GM19395 (cell line): Measurements from ENCODE around the gene PCNX1.
"Not testable (repeated sequence)": the region's sequence is repeated elsewhere in the genome, so short reads cannot be mapped to it uniquely, and the experiment has no call there.

ENCODE experiments used
- ATAC-seq: cut with Tn5 transposase; IDR thresholded peaks from one replicate; pipeline ENCODE4 v1.9.1; 2021; ENCODE audit warnings: mild to moderate bottlenecking, moderate library complexity; ENCODE audit not compliant: unreplicated experiment

The PCNX1 gene

DNA sequence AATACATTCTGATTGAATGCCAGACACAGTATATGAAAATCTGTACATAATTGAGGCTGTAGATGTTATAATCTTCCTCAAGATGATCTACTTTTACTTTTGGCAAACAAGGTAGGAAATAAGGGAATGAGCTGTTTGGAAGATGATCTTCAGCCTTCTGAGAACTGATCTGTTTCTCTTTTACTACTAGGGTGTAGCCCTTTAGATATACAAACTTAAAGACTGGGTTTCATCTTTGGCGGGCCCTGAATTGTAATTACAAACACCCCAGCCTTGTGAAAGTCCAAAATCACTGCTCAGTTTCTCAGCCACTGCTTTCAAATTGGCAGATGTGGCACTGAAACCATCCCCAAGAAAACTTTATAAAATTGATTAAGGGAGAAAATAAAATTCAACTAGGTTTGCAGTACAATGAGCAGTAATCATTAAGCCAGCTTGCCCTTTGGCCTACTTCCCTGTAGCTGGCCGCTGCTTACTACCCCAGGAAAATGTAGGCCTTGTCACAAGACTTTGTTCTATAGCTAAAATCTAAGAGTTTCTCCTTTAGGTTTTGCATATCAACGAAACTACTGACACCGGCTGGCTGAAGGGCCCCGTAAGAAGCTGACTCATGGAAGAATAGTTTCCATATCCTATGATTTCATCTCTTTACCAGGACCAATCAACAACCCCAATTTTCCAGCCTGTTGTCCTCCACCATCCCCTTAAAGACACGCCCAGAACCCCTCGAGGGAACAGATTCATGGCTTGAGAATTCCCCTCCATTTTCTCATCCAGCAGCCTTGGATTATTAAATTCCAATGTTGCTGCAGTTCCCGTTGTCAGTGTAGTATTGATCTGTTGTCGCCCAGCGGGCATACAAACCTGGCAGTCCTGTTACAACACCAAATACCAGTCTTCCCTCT lies 210.8 kb downstream of the PCNX1 start:
- ATAC-seq, result no peak

DNA sequence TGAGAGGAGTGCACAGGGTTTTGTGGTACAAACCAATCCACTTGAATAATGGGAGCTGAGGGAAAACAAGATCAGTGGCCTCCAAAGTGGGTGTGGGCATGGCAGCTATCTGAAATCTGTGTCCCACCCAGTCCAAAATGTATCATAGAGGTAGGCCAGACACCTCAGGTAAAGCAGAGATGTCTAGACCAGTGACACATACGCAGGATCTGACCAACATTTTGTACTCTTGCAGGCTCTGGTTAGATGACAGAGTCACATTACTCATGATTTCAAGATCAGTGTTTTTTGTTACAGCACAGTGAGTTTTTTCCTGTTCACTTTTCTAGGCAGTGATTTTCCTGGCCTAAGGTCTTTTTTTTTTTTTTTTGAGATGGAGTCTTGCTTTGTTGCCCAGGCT lies 211.8 kb downstream of the PCNX1 start:
- no peak for ATAC-seq

DNA sequence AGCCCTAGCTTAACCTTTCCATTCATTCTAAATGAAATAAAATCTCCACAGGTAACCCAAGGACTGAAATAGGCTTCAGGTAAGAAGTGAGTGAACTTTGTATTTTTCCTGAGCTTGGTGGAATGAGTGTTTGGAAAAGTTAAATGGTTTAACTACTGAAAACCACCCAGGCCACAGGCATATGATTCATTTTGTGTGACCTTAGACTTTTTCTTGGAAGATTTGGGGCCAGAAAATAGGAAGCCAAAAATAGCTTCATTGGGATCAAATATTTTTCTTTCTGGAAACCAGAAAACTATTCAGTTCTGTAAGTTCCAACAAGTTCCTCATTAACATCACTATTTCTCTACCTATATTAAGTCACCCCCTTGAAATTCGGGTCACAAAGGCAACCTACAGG lies 212.6 kb downstream of the PCNX1 start:
- ATAC-seq, result no peak

DNA sequence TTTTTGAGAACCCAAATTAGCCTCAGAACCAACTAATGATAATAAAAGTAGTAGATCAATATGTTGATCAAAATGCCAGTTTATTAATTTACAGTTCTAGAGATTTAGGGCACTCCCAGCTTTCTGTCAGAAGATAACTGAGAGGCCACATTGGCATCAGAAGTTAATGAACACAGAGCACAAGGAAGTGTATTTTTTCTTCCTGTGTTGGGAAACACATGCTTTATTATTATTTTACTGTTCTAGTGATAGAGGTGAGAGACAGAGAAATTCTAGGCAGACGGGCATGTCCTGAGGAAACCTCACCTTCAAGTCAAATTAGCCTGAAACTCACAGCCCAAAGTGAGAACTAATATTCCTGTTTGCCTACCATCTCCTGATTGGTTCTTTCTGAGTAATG lies 213.7 kb downstream of the PCNX1 start:
- no peak for ATAC-seq

DNA sequence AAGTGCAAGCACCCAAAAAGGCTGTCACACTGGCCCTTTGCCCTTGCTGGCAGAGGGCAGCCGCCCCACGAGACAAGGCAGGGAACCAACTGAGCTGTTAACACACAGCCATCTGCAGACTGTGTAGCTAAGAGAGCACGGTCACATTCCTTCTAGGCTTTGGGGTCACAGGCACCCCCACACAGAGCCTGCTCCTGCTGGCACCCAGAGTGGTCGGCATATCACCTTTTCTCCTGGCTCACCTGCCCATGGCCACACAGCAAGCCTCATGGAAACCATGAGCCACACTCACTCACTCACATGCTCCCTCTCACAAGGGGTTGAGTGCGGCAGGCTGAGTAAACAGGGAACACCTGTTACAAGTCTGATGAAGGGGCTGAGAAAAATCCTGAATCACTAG lies 214.5 kb downstream of the PCNX1 start:
- ATAC-seq, result no peak

DNA sequence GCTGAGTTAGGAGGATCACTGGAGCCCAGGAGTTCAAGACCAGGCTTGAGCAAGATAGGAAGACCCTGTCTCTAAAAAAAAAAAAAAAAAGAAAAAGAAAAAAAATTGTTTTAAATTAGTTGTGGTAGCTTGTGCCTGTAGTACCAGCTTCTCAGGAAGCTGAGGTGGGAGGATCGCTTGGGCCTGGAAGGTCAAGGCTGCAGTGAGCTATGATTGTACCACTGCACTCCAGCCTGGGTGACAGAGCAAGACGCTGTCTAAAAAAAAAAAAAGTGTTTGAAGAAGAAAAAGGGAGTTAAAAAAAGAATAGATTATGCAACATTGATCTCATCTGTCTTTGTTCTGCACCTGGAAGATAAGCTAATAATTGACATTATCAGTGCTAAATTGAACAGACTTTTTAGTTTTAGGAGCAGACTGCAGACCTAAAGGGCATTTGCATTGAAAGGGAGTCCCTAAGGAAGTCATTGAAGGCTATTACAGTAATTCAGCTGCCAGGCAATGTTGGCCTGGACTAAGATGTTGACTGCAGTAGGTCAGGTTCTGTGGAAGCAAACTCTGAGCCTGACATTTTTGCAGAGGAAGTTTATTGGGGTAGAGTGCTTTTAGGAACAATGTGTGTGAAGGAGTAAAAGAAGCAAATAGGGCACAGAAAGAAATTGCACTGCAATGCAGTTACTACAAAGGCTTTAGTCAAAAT lies 215.8 kb downstream of the PCNX1 start:
- ATAC-seq, result no peak

DNA sequence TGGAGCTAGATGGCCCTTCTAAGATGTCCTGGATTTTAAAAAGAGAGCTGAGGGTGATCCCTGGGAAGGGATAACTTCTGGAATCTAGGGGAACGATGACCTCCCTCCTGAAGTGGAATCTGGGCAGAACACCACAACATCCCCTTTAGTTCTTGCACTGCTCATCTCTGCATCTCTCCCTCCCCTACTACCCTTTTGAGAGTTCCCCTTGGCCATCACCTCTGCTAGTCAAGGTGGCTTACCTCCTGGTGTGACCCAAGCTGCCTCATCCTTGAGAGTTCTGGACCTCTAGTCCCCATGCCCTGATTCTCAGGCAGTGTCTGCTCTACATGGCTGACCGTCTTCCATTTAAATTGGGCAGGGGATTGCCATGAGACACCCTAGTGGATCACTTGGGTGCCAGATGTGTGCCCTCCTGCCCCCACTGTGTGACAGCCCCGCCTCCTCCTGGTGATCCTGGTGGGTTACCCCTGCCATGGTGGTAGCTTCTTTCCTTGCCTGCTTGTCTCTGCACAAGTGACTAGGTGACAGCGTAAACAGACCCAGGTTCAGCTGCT lies 216.4 kb downstream of the PCNX1 start:
- no peak for ATAC-seq

DNA sequence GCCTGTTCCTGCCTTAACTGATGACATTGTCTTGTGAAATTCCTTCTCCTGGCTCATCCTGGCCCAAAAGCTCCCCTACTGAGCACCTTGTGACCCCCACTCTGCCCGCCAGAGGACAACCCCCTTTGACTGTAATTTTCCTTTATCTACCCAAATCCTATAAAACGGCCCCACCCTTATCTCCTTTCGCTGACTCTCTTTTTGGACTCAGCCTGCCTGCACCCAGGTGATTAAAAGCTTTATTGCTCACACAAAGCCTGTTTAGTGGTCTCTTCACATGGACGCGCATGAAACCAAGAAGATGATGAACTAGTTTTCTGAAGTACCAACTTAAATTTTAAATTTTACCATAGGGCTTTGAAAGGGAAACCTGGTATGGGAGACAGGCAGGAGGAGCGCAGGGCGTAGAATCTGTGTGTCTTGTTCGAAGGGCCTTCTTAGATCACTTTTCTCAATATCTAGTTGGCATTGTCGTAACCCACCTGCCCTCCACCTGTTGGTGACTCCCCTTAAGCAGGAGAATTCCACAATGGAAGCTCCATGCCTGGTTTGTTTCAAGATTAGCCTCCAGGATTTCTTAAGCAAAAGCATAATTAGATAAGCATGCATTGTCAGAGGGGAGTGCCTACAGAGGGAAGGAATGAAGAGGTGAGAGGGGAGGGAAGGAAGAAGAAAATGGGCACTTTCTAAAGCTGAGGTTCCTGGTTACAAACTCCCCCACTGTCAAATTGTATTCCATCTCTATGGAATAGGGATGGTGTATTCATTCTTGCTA lies 222.6 kb downstream of the PCNX1 start:
- ATAC-seq, result not testable (repeated sequence)

DNA sequence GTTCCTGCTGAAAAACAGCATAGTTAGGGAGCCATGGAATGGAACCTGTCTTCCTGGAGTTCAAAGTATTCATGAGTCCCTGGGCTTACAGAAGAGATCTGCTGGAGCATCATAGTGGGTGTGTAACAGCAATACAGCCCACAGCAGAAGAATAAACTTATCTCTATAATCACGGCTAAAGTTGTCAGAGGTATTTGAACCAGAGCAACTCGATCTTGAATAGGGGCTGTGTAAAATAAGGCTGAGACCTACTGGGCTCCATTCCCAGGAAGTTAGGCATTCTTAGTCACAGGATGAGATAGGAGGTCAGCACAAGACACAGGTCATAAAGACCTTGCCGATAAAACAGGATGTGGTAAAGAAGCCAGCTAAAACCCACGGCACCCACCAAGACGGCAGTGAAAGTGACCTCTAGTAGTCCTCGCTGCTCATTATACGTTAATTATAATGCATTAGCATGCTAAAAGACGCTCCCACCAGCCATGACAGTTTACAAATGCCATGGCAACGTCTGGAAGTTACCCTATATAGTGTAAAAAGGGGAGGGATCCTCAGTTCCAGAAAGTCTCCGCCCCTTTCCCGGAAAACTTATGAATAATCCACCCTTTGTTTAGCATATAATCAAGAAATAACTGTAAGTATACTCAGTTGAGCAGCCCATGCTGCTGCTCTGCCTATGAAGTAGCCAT lies 223.4 kb downstream of the PCNX1 start:
- no peak for ATAC-seq

DNA sequence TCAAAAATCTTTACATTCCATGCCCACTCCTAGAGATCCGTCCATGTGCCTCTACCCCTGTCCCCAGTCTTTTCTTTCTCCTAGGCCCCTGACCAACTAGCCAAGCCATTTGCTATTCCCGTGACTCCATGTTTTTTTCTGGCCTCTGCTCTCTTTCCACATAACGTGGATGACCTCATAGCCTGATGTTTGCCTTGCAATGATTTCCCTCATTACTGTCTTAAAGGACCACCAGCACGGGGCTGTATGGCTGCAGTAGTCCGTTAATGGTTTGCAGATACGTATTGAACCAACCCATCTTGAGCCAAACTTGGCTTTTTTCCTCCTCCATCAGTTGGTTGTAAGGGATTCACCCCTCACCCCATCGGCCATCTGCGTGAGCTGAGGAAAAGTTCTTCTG lies 226.0 kb downstream of the PCNX1 start:
- no peak for ATAC-seq

DNA sequence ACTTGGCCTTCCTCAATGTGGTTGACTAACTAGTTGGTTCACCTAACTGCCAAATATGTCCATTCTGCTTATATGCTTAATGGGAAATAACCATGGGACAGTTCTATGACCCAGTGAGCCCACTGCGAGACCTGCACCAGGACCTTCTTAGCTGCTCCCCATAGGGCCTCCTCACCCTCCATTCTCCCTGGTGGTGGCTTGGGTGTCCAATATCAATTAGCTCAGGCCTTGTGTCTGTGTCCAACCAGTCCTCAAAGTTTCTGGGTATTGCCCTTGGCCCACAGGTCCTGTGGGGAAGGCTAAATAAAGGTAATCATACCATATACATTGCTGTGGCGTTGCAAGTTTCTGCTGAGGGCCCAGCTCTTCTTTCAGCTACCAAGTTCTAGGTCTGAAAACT lies 228.2 kb downstream of the PCNX1 start:
- no peak for ATAC-seq

DNA sequence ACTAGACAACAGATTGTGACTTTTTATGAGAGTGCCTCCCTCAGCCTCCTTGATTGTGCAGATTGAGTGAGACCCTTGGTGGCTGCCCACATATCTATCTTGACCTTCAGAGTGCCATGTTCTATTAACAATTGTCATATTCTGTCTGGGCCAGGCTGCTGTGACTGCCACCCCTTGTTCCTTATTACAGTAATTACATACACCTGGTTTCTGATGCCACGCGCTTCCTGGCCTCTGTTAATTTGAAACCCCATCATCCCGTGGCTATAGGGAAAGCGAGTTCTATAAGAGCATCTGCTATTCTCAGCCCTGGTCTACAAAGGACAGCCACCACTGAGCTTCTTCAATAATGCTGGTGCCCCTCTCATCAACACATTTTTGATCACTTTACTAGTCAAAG lies 228.7 kb downstream of the PCNX1 start:
- ATAC-seq, result no peak

DNA sequence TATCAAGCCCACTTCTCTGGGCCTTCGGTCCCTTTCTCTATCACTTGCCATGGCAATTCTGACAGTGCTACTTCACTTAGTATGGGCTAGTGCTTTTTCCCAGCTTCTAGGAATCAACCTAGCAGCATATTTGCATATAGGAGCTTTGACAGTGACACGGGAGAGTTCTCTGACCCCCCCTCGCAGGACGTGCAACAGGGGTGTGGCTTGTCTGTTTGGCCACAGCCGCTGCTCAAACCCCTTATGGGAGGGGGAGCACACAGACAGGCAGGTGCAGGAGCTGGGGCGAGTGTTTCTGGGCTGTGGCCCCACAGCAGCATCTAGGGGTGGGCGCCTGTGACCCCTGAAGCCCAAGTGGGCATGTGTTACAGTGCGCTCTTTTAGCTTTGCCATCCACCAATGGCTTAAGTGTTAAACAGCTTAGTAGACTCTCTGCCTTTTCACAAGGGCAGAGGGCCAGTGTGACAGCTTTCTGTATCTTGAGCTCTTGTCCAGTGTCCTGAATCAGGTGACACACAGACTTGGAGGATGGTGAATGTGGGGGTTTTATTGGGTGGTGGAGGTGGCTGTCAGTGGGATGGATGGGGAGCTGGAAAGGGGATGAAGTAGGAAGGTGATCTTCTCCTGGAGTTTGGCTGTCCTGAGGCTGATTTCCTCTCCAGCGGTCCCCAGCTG lies 229.3 kb downstream of the PCNX1 start:
- no peak for ATAC-seq

DNA sequence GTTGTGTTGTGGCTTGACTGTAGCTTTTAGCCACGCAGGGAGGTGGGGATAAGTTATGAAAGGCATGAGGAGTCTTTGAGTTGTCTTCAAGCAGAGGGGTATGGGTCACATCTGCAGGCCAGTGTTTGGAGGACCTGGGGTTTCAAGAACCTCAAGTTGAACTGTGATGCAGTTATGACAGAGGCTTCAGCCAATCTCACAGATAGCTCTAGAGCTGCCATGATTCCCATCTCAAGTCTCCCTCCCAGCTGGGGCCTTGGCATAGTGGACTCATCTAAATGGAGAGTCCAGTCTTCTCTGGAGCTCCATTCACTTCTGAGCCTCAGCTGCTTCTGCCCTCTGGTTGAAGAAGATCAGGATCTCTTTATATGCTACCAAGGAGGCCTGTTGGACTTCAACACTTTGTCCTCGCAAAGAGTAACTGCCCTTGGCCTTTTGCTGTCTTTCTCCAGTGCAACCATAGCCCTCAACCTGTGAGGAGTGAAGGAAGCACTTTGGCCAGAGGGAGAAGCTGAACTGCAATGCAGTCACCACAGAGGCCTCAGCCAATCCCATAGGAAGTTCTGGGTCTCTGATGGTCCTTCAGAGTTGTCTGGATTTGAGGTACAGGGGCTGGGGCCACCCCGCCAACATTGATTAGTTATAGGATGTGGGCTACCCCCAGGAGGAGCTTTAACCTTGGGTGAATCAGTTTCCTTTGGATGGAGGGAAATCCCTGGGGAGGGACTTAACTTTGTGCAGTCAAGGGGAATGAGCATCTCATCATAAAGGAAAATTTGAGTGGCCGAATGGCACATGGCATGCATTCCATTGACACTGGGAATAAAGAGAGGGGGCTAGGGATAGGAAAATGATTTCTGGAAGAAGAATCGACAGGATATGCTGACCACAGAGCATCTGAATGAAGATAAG lies 230.5 kb downstream of the PCNX1 start:
- no peak for ATAC-seq

DNA sequence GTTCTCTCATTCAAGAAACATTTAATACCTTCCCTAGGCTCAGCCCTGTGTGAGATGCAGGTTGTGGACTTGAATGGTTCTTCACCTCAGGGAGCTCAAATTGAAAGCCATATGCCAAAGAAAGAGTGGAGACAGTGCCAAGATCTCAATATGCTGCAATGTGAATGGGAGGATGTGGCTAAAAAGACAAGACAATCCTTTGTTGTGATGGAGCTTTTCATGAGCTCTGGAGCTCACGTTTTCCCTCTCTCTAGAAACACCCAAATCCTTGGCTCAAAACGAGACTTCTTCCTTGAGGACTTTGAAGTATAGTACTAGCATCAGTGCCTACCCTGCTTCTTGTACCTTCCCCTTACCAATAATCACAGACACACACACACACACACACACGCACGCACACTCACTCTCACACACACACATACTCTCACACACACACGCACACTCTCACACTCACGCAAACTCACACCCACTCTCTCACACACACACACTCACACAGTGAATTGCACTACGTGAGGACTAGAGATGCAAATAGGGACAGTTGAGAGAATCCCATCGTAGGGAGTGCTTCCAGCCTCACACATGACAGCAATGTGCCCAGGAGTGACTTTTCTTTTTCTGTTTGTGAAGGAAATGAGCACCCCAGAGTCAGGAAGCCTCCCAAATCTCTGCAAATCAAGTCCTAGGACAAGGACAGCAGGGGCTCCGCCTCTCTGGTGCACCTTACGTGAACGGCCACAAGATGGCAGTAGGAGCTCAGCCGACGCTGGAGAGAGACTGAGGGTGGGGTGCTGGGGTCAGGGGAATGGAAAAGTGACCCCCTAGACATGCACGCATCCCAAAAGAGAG lies 231.4 kb downstream of the PCNX1 start:
- no peak for ATAC-seq

DNA sequence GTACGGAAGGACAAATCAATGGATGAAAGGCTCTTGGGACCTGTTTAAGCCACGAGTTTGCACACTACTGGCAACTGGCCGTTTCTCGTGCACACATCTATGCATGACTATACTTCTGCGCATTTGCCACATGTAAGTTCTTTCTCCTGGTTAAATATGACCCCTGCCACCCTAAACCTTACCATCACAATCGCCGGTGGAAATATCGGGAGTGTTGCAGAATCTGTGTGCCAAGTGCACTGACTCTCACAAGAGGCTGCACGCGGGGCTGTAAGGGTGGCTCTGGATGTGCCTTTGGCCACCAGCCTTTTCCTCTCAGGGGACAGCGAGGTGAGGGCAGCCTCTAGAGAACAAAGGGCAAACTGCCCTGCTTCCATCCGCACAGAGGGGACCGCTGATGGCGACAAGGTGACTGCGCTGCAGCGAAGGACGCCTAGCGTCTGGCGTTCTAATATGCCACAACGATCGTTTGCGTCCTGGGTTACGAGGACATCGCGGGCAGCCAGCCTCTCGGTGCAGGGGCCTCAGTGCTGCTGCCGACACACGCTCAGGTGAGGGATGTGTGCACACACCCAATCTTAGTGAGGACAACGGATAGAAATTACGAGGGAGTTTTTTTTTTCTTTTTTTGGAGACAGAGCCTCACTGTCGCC lies 232.2 kb downstream of the PCNX1 start:
- no peak for ATAC-seq

DNA sequence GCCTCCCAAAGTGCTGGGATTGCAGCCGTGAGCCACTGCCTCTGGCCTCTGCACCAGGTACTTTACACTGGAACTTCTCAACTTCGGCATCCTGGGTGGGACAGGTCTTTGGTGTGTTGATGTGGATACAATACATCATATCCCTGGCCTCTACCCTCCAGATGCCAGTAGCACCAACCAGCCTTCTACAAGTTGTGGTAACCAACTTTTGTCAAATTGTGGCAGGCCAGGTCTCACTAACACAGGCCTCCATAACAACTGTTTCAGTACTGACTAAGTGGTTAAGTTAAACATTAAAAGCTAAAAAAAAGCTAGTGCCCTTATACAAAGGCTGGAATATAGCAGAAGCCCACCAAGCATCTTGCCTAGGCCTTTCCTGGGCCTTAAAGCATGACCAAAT lies 232.9 kb downstream of the PCNX1 start:
- no peak for ATAC-seq
